SK-N-SH (cell line): Measurements from ENCODE around the gene RTP4. TPM values are rescaled to one million over a fixed set of nuclear protein-coding genes. Genes with fewer than 3 reads are reported as not detected.

Experiments
- CTCF ChIA-PET: fragments of 300-600, 350-600 bp; formaldehyde crosslinking; extraction: SDS; loops from one replicate; lab custom pipeline; 2021; lab: Yijun Ruan, JAX
- POLR2A ChIA-PET: fragments of 350-600 bp; sonication (Branson Sonifier 250); formaldehyde crosslinking; extraction: SDS; loops from one replicate; lab custom pipeline; 2020; ENCODE audit warnings: antibody characterized with exemption, inconsistent platforms; lab: Yijun Ruan, JAX
- DNase-seq: peaks from one replicate; pipeline ENCODE4 v3.0.0; 2012
- H2AFZ ChIP-seq: fragments of 200-600 bp; sonication (generic); 2 replicates; pipeline ENCODE4 v1.8.1; 2016; ENCODE audit warnings: antibody characterized with exemption, mild to moderate bottlenecking, low read depth
- H3F3A ChIP-seq: fragments of 200-600 bp; sonication (generic); replicated peaks from 2 replicates; pipeline ENCODE3; 2016; ENCODE audit warnings: antibody characterized with exemption, mild to moderate bottlenecking; ENCODE audit not compliant: insufficient read depth
- H3K27ac ChIP-seq, 2 experiments: fragments of 200-500 bp in 1 of 2; fragments of 200-600 bp in 1 of 2; sonication (Bioruptor generic) in 1 of 2; sonication (generic), shearing (Covaris generic) in 1 of 2; 2 replicates each; pipeline versions ENCODE4 v1.5.1 to v1.6.1; 2014 to 2016; ENCODE audit warnings: low read depth in 2 of 2, inconsistent platforms in 1 of 2, low read length in 1 of 2, mild to moderate bottlenecking in 1 of 2, mixed read lengths in 1 of 2
- H3K27me3 ChIP-seq: fragments of 200-600 bp; sonication (generic), shearing (Covaris generic); 2 replicates; pipeline ENCODE4 v1.6.1; 2016; ENCODE audit warnings: mixed run types; ENCODE audit not compliant: insufficient read depth
- H3K36me3 ChIP-seq, 2 experiments: fragments of 200-500 bp in 1 of 2; fragments of 200-600 bp in 1 of 2; sonication (Bioruptor generic) in 1 of 2; sonication (generic) in 1 of 2; replicated peaks in 1 of 2; 2 replicates each; pipeline versions ENCODE3 to v1.5.1; 2014 to 2016; ENCODE audit warnings: low read length in 1 of 2, mild to moderate bottlenecking in 1 of 2; ENCODE audit not compliant: insufficient read depth in 2 of 2, control insufficient read depth in 1 of 2
- H3K4me1 ChIP-seq, 2 experiments: fragments of 200-500 bp in 1 of 2; fragments of 200-600 bp in 1 of 2; sonication (Bioruptor generic) in 1 of 2; sonication (generic), shearing (Covaris generic) in 1 of 2; 2 replicates each; pipeline versions ENCODE4 v1.5.1 to v1.6.1; 2014 to 2016; ENCODE audit warnings: low read depth in 1 of 2, low read length in 1 of 2, mixed run types in 1 of 2; ENCODE audit not compliant: insufficient read depth in 2 of 2, control insufficient read depth in 1 of 2
- H3K4me2 ChIP-seq: fragments of 200-600 bp; sonication (generic), shearing (Covaris generic); 2 replicates; pipeline ENCODE4 v1.6.1; 2017; ENCODE audit warnings: mixed run types
- H3K4me3 ChIP-seq, 2 experiments: fragments of 200-500 bp in 1 of 2; fragments of 200-600 bp in 1 of 2; sonication (Bioruptor generic) in 1 of 2; sonication (generic), shearing (Covaris generic) in 1 of 2; 2 replicates each; pipeline versions ENCODE4 v1.5.1 to v1.8.1; 2014 to 2016; ENCODE audit warnings: low read depth in 2 of 2, inconsistent platforms in 1 of 2, low read length in 1 of 2, mild to moderate bottlenecking in 1 of 2, mixed read lengths in 1 of 2, moderate library complexity in 1 of 2
- H3K79me2 ChIP-seq: fragments of 200-600 bp; sonication (generic); 2 replicates; pipeline ENCODE4 v1.8.1; 2017; ENCODE audit warnings: mild to moderate bottlenecking; ENCODE audit not compliant: insufficient read depth
- H3K9ac ChIP-seq: fragments of 200-600 bp; sonication (generic); 2 replicates; pipeline ENCODE4 v1.6.1; 2017; ENCODE audit warnings: mixed run types
- H3K9me2 ChIP-seq: fragments of 200-600 bp; sonication (generic); 2 replicates; pipeline ENCODE4 v1.6.1; 2017; ENCODE audit warnings: mixed run types
- H3K9me3 ChIP-seq: fragments of 200-600 bp; sonication (generic); 2 replicates; pipeline ENCODE4 v1.6.1; 2017; ENCODE audit warnings: mixed run types, mild to moderate bottlenecking, moderate library complexity
- H4K20me1 ChIP-seq: fragments of 200-600 bp; sonication (generic); 2 replicates; pipeline ENCODE4 v1.6.1; 2017; ENCODE audit warnings: mild to moderate bottlenecking, mixed run types; ENCODE audit not compliant: insufficient read depth
- CHD2 ChIP-seq: fragments of 150-350 bp; IDR thresholded peaks from 2 replicates; pipeline ENCODE4 v1.6.1; 2018; ENCODE audit warnings: low read length; ENCODE audit not compliant: partially characterized antibody
- ELF1 ChIP-seq: IDR thresholded peaks from 2 replicates; pipeline ENCODE4 v1.4.0; 2012
- EP300 ChIP-seq, 2 experiments: IDR thresholded peaks; 2 replicates each; pipeline versions ENCODE4 v1.4.0 to v1.6.1; 2012; ENCODE audit warnings: borderline replicate concordance in 1 of 2, low read depth in 1 of 2, low read length in 1 of 2
- FOSL2 ChIP-seq: IDR thresholded peaks from 2 replicates; pipeline ENCODE4 v1.4.0; 2012; ENCODE audit warnings: low read depth, mild to moderate bottlenecking, moderate library complexity, borderline replicate concordance
- FOXM1 ChIP-seq: IDR thresholded peaks from 2 replicates; pipeline ENCODE4 v1.4.0; 2012; ENCODE audit warnings: low read depth, mild to moderate bottlenecking
- GATA2 ChIP-seq: sonication (generic); formaldehyde crosslinking; IDR thresholded peaks from 2 replicates; pipeline ENCODE4 v1.5.0; 2020; ENCODE audit warnings: mild to moderate bottlenecking, missing genetic modification reagents
- JUND ChIP-seq: IDR thresholded peaks from 2 replicates; pipeline ENCODE4 v1.4.0; 2012
- MEF2A ChIP-seq: IDR thresholded peaks from 2 replicates; pipeline ENCODE4 v1.4.0; 2012; ENCODE audit warnings: low read depth, borderline replicate concordance
- POLR2AphosphoS5 ChIP-seq: IDR thresholded peaks from 2 replicates; pipeline ENCODE4 v1.6.1; 2012; ENCODE audit warnings: low read depth, low read length
- RAD21 ChIP-seq: IDR thresholded peaks from 2 replicates; pipeline ENCODE4 v1.6.1; 2012; ENCODE audit warnings: mild to moderate bottlenecking, low read length
- RCOR1 ChIP-seq: fragments of 150-350 bp; IDR thresholded peaks from 2 replicates; pipeline ENCODE4 v1.6.1; 2017; ENCODE audit warnings: antibody characterized with exemption, low read length
- SIN3A ChIP-seq: IDR thresholded peaks from 2 replicates; pipeline ENCODE4 v1.6.1; 2012; ENCODE audit warnings: low read depth, mild to moderate bottlenecking, low read length, moderate library complexity, borderline replicate concordance
- SMC3 ChIP-seq: IDR thresholded peaks from 2 replicates; pipeline ENCODE4 v1.6.1; 2012; ENCODE audit warnings: low read depth, low read length, improper control_type of control experiment
- TCF12 ChIP-seq: IDR thresholded peaks from 2 replicates; pipeline ENCODE4 v1.4.0; 2012
- YY1 ChIP-seq: IDR thresholded peaks from 2 replicates; pipeline ENCODE4 v1.4.0; 2012; ENCODE audit warnings: low read depth, mild to moderate bottlenecking
- WGBS: methylation state at CpG from one replicate; pipeline ENCODE4 v1.1.6; 2017; ENCODE audit warnings: low lambda C conversion rate; 5-methylcytosine and 5-hydroxymethylcytosine counted together
- polyA plus RNA-seq, 3 experiments: library from polyadenylated mRNA; depleted of rRNA; stranded (reverse); fragments of >200 nt; gene quantifications; 2 replicates each; pipeline ENCODE4 v1.2.3, GENCODE V29; 2012
- TF ChIP-seq, protein P1 (sequence below): IDR thresholded peaks from 2 replicates; pipeline ENCODE4; 2012
- TF ChIP-seq, protein P2 (sequence below): IDR thresholded peaks from 2 replicates; pipeline ENCODE4 v1.4.0; 2012; ENCODE audit warnings: low read depth
- TF ChIP-seq, protein P3 (sequence below): fragments of 150-350 bp; IDR thresholded peaks from 2 replicates; pipeline ENCODE4 v1.6.1; 2017; ENCODE audit warnings: antibody characterized with exemption, low read length, low read depth, borderline replicate concordance
- TF ChIP-seq, protein P4 (sequence below): IDR thresholded peaks from 2 replicates; pipeline ENCODE4 v1.4.0; 2012; ENCODE audit warnings: low read depth, borderline replicate concordance
- TF ChIP-seq, protein P5 (sequence below): fragments of 150-350 bp; IDR thresholded peaks from 2 replicates; pipeline ENCODE4 v1.6.1; 2016; ENCODE audit warnings: mild to moderate bottlenecking, low read depth, low read length
- TF ChIP-seq, protein P6 (sequence below): IDR thresholded peaks from 2 replicates; pipeline ENCODE4 v1.6.1; 2012; ENCODE audit warnings: mild to moderate bottlenecking, low read depth, low read length, moderate library complexity

The RTP4 gene
- polyA plus RNA-seq, 1 of the 3 experiments (the other 2 are of a cell fraction), result 0.16 TPM

DNA sequence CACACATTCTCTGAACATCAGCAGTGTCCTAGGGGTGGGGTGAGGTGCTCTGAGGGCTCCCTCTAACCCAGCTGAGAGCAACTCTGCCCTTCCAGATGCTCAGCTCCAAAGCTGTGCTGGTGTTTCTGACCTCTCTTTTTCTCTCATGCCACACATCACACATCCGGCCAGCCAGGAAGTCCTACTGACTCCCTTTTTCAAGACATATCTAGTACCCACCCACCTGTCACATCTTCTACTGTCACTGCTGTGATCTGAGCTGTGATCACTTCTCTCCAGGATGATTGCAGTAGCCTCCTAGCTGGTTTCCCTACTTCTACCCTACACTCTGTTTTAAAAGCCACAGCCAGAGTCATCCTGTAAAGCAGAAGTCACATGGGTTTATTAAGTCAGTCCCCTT is 46.4 kb upstream of the RTP4 start (continued):
- TF ChIP-seq, protein P1, sequence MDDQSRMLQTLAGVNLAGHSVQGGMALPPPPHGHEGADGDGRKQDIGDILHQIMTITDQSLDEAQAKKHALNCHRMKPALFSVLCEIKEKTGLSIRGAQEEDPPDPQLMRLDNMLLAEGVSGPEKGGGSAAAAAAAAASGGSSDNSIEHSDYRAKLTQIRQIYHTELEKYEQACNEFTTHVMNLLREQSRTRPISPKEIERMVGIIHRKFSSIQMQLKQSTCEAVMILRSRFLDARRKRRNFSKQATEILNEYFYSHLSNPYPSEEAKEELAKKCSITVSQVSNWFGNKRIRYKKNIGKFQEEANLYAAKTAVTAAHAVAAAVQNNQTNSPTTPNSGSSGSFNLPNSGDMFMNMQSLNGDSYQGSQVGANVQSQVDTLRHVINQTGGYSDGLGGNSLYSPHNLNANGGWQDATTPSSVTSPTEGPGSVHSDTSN, result no peak
- TF ChIP-seq ELF1 (no peak), GATA2 (no peak)

DNA sequence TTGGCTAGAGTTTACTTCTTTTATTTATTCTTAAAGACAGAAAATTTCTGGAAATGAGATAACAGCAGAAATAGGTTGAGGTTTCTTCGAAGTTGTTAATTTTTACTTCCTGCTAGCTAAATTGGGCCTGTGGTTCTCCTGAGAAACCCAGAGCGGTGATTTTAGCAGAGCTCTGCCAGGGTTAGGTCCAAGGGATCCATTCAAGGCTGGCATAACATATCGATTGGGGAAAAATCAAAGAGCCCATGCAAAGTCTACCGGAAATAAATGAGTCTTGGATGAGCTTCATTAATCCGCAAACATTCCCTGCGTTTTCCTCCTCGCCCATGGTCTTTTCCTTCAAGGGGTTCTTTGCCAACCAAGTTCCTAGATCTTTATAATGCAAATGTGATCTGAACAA is 45.9 kb upstream of the RTP4 start:
- CTCF ChIA-PET, result interaction anchor here (0.8 to 7.8 kb wide), 3 partner anchors 91 to 391 kb away, joined by 3 to 192 read pairs (median 3); no protein-coding TSS in a partner anchor
- H3K9ac ChIP-seq, result no peak overlapping the region

More for the DNA sequence above, 45.9 kb upstream of the RTP4 start:
- Histone ChIP-seq H3K79me2 (no peaks in the 10 kb centered on the region), H3K9me2 (no peaks in the 10 kb centered on the region), H3K4me2 (no peak overlapping the region), H3K9me3 (no peaks in the 10 kb centered on the region), H3K27ac (no peak overlapping the region), H3K4me3 (no peak overlapping the region), H3F3A (no peaks in the 10 kb centered on the region), H2AFZ (no peak overlapping the region), H3K4me1 (no peaks in the 10 kb centered on the region; a peak in 1 of 4 replicates)
- 18% methylated on average over 7 of the region's 7 CpGs for WGBS
- POLR2A ChIA-PET, result no interaction called here
- DNase-seq, result no peak
- TF ChIP-seq, protein P2, sequence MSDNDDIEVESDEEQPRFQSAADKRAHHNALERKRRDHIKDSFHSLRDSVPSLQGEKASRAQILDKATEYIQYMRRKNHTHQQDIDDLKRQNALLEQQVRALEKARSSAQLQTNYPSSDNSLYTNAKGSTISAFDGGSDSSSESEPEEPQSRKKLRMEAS, result no peak
- TF ChIP-seq RCOR1 (no peak), SIN3A (no peak), MEF2A (no peak), EP300 (IDR thresholded peaks at IDR 0.05; ENCODE audit: borderline replicate concordance in 1 of 2, low read depth in 1 of 2, low read length in 1 of 2) (no peak), YY1 (no peak), SMC3 (no peak), RAD21 (no peak), GATA2 (no peak), JUND (no peak), FOSL2 (no peak), ELF1 (no peak), POLR2AphosphoS5 (no peak), TCF12 (no peak), FOXM1 (no peak), CHD2 (no peak)
- TF ChIP-seq, protein P3, sequence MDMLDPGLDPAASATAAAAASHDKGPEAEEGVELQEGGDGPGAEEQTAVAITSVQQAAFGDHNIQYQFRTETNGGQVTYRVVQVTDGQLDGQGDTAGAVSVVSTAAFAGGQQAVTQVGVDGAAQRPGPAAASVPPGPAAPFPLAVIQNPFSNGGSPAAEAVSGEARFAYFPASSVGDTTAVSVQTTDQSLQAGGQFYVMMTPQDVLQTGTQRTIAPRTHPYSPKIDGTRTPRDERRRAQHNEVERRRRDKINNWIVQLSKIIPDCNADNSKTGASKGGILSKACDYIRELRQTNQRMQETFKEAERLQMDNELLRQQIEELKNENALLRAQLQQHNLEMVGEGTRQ, result no peak
- TF ChIP-seq, protein P4, sequence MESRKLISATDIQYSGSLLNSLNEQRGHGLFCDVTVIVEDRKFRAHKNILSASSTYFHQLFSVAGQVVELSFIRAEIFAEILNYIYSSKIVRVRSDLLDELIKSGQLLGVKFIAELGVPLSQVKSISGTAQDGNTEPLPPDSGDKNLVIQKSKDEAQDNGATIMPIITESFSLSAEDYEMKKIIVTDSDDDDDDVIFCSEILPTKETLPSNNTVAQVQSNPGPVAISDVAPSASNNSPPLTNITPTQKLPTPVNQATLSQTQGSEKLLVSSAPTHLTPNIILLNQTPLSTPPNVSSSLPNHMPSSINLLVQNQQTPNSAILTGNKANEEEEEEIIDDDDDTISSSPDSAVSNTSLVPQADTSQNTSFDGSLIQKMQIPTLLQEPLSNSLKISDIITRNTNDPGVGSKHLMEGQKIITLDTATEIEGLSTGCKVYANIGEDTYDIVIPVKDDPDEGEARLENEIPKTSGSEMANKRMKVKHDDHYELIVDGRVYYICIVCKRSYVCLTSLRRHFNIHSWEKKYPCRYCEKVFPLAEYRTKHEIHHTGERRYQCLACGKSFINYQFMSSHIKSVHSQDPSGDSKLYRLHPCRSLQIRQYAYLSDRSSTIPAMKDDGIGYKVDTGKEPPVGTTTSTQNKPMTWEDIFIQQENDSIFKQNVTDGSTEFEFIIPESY, result no peak
- TF ChIP-seq, protein P5, sequence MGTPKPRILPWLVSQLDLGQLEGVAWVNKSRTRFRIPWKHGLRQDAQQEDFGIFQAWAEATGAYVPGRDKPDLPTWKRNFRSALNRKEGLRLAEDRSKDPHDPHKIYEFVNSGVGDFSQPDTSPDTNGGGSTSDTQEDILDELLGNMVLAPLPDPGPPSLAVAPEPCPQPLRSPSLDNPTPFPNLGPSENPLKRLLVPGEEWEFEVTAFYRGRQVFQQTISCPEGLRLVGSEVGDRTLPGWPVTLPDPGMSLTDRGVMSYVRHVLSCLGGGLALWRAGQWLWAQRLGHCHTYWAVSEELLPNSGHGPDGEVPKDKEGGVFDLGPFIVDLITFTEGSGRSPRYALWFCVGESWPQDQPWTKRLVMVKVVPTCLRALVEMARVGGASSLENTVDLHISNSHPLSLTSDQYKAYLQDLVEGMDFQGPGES, result no peak
- TF ChIP-seq, protein P6, sequence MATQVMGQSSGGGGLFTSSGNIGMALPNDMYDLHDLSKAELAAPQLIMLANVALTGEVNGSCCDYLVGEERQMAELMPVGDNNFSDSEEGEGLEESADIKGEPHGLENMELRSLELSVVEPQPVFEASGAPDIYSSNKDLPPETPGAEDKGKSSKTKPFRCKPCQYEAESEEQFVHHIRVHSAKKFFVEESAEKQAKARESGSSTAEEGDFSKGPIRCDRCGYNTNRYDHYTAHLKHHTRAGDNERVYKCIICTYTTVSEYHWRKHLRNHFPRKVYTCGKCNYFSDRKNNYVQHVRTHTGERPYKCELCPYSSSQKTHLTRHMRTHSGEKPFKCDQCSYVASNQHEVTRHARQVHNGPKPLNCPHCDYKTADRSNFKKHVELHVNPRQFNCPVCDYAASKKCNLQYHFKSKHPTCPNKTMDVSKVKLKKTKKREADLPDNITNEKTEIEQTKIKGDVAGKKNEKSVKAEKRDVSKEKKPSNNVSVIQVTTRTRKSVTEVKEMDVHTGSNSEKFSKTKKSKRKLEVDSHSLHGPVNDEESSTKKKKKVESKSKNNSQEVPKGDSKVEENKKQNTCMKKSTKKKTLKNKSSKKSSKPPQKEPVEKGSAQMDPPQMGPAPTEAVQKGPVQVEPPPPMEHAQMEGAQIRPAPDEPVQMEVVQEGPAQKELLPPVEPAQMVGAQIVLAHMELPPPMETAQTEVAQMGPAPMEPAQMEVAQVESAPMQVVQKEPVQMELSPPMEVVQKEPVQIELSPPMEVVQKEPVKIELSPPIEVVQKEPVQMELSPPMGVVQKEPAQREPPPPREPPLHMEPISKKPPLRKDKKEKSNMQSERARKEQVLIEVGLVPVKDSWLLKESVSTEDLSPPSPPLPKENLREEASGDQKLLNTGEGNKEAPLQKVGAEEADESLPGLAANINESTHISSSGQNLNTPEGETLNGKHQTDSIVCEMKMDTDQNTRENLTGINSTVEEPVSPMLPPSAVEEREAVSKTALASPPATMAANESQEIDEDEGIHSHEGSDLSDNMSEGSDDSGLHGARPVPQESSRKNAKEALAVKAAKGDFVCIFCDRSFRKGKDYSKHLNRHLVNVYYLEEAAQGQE, result no peak
- TF ChIP-seq, all 33 proteins: peak for 0
- Histone ChIP-seq H4K20me1 (no peaks in the 10 kb centered on the region), H3K27me3 (peaks cover 7% of the 10 kb centered on the region; the same call in 1 of the 2 replicates), H3K36me3 (no peaks in the 10 kb centered on the region)
